OCI-M1 (cell line): ENCODE results near the gene SCNN1B.
"Not testable (repeated sequence)": the region's sequence is repeated elsewhere in the genome, so short reads cannot be mapped to it uniquely, and the experiment has no call there.

ENCODE experiments used
- DNase-seq: peaks from one replicate; lab custom pipeline; 2025; lab: John Stamatoyannopoulos, UW

The SCNN1B gene

GRCh38 chr16:23355106-23355670 is 53.1 kb downstream of the SCNN1B start:
- no peak for DNase-seq

- DNase-seq = no peak
These were observed 54.8 kb downstream of the SCNN1B start for GRCh38 chr16:23356941-23357340.

GRCh38 chr16:23357761-23358290 is 55.7 kb downstream of the SCNN1B start:
- no peak for DNase-seq

GRCh38 chr16:23359092-23359760 is 57.1 kb downstream of the SCNN1B start:
- DNase-seq = no peak

DNA sequence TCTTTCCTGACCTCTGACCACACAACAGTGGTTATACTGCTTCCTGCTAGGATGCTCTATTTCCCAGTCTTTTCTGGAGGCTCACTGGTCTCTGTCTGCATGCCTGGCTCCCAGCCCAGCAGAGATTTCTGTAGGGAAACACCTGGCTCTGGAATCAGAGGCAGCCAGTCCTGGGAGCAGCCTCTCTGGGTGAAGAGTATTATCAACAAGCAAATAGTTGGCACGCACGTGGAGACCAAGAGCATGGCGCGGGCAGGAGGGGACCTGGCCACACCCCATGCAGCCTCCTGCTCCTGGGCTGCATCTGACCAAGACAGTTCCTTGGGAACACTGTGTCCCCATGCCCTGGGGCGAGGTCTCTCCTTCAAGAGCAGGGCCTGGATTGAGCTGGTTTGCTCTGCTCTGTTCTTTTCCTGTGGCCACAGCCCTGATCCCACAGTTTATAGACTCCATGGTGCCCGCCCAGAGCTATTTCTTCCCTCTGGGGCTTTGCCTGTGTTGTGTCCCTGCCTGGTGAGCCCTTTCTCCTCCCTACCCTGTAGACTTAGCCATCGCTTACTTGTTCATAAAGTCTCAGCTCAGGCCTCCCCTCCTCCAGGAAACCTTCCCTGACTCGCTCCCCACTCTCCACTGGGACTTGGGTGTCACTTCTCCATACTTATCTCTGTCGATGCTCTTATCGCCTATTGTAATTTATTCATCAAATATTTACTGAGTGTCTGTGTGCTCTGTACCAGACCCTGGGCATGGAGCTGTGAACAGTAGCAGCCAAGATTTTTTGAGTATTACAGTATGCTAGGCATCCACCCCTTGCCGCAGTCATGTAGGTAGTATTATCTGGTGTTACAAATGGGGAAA is 60.6 kb downstream of the SCNN1B start:
- DNase-seq = no peak

DNA sequence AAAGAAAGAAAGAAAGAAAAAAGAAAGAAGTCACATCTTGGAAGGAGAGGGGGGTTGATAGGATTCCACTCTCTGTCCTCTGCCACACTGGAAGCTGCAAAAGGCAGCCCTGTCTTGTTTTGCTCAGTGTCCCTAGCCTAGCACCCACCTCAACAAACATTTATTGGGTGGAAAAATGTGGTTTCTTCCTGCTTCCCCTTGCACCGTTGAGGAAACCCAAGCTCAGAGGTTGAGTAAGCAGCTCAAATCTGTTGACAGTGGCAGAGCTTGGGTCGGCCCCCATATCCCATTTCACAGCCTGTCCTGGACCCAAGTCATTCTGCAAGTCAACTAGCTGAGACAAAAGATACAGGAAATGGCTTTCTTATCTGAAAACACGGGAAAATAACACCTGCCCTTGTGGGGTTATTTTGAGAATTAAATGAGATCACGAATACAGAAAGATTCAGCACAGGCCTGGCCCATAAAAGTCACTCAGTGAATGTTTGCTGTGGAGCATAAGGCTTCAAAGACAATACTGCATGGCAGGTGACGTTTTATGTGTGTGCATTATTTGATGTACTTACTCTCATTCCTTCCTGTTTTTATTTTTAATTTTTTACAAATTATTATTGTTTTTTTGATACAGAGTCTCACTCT is 63.6 kb downstream of the SCNN1B start:
- DNase-seq = peak; percentile 8

DNA sequence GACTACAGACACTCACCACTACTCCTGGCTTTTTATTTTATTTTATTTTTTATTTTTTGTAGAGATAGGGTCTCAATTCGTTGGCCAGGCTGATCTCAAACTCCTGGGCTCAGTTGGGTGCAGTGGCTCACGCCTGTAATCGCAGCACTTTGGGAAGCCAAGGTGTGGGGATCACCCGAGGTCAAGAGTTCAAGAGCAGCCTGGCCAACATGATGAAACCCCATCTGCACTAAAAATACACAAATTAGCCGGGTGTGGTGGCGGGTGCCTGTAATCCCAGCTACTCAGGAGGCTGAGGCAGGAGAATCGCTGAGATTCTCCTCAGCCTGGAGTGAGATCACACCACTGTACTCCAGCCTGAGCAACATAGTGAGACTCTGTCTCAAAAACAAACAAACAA is 64.2 kb downstream of the SCNN1B start:
- DNase-seq = not testable (repeated sequence)

- no peak for DNase-seq
These were observed 65.5 kb downstream of the SCNN1B start for GRCh38 chr16:23367564-23367963.

GRCh38 chr16:23367988-23368387 is 65.9 kb downstream of the SCNN1B start:
- no peak for DNase-seq

- no peak for DNase-seq
These were observed 66.4 kb downstream of the SCNN1B start for GRCh38 chr16:23368469-23368868.

DNA sequence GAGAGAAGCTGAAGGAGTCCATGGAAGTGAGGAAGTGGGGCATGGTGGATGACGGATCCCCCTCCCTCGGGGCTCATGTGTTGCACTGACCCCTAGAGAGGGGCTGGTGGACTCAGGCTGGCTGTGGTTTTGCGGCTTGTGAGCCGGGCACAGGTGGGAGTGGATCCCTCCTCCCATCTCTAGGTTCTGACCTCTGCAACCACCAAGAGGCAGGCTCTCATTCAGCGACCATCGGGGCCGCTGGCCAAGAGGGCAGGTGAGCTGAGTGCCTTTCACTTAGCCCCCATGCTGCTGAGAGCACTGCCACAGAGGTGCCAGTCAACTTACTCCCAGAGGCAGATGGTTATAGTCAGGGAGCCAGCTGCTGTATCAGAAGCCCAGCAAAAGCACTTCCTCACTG is 67.3 kb downstream of the SCNN1B start:
- DNase-seq = no peak

DNA sequence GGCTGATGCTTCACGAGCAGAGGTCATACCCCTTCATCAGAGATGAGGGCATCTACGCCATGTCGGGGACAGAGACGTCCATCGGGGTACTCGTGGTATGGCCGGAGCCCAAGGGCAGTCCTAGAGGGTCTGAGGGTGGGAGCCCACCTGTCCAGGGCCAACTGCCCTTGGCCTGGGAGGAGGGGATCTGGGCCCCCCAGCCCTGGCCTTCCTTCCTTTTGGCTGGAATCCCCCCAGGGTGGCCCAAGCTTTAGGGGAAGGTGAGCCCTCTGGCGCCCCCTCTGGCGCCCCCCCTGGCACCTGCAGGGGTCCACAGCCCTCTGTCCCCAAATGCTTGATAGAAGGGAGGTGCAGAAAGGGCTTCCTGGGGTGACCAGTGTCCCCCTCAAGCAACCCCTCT is 69.3 kb downstream of the SCNN1B start:
- no peak for DNase-seq

GRCh38 chr16:23373436-23374219 is 71.5 kb downstream of the SCNN1B start:
- no peak for DNase-seq

DNA sequence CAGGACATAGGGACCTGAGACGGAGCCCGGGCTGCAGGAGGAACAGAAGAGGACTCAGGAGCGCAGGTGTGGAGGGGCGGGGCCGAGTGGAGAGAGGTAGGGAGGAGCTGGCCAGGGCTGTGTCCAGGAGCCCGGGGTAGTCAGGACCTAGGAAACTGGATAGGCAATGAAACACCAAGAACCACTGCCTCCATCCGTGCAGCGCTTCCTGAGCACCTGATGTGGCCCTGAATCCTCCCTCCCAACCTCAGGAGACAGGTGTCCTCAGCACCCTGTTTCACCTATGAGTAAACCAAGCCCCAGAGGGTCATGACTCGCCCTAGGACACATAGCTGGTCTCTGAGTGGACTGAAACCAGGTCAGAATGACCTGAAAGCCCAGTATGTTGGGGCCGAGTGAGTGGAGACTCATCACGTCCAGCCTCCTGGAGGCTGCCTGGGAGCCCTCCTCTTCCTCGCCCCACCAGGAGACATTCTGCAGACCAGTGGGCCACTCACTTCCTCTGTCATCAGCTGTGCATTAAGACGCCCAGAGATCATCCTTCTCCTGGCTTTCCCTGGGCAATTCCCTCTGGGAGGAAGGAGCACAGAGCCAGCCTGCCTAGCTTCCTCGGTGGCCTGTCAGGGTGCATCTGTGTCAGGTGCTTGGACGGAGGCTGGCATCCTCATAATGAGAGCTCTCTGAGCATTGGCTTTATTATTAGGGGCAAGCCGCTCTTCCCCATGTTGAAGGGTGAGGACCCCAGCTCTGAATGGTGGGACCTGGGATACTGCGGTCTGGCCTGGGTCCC is 72.8 kb downstream of the SCNN1B start:
- DNase-seq = no peak

GRCh38 chr16:23375643-23376042 is 73.5 kb downstream of the SCNN1B start:
- DNase-seq = no peak

DNA sequence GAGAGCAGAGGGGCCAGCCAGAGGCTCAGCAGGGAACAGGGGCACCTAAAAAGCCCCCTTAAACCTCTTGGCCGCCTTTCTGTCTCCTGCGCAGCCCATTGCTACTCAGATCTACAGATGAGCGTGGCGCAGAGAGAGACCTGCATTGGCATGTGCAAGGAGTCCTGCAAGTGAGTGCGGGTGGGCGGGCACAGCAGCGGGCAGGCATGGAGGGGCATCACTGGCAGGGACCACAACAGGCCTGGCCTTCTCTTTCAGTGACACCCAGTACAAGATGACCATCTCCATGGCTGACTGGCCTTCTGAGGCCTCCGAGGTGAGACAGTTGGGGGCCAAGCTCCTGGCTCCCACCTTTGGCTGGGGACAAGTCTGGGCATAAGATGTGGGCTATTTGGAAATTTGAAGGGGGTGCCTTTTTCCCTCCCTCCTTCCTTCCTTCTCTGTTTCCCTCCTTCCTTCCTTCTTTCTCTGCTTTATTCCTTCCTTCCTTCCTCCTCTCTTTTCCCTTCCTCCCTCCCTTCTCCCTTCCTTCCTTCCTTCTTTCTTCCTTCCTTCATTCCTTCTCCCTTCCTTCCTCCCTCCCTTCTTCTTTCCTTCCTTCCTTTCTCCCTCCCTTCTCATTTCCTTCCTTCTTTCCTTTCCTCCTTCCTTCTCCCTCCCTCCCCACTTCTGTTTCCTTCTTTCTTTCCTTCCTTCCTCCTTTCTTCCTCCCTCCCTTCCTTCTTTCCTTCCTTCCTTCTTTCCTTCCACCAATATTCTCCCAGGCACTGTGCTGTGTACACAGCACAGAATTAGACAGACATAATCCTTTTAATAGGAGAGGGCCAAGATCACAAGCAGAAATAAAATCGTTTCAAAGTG is 75.2 kb downstream of the SCNN1B start:
- DNase-seq = no peak

DNA sequence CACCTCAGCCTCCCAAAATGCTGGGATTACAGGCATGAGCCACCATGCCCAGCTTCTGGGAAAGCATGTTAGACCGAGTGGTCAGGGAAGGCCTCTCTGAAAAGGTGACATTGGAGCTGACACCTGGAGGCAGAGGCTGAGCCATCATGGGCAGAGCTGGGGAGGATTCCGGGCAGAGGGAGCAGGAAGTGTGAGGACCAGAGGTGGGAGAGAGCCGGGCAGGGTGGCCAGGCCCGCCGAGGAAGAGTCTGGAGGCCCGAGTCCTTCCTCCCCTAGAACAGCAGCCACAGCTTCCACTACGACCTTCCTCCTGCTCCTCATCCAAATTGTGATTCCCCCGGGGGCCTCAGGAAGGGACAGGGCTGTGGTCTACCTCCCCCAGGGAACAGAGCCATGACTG is 76.2 kb downstream of the SCNN1B start:
- DNase-seq = no peak

- DNase-seq = no peak
These were observed 76.8 kb downstream of the SCNN1B start for GRCh38 chr16:23378921-23379320.

- no peak for DNase-seq
These were observed 77.6 kb downstream of the SCNN1B start for GRCh38 chr16:23379707-23380106.

- no peak for DNase-seq
These were observed 78.4 kb downstream of the SCNN1B start for GRCh38 chr16:23380501-23380951.
